PFSK-1 (cell line): ENCODE results near the gene EYA2.

Experiments
- FOXP2 ChIP-seq: optimal IDR thresholded peaks from 2 replicates; pipeline ENCODE3; 2011; ENCODE audit warnings: borderline replicate concordance, control low read depth, inconsistent platforms; ENCODE audit not compliant: insufficient read depth; ENCODE audit errors: extremely low read length, extremely low read depth
- POLR2AphosphoS5 ChIP-seq: IDR thresholded peaks from 2 replicates; pipeline ENCODE4 v1.6.1; 2012; ENCODE audit warnings: low read depth, mild to moderate bottlenecking, control low read depth, low read length, moderate library complexity
- REST ChIP-seq, 2 experiments: IDR thresholded peaks; 2 replicates each; pipeline versions ENCODE4 v1.6.1 to v1.8.0; 2011 to 2012; ENCODE audit warnings: low read depth in 2 of 2, low read length in 2 of 2, control low read depth in 1 of 2, inconsistent platforms in 1 of 2, mild to moderate bottlenecking in 1 of 2, moderate library complexity in 1 of 2; ENCODE audit not compliant: insufficient read depth in 1 of 2
- SIN3A ChIP-seq: IDR thresholded peaks from 2 replicates; pipeline ENCODE4 v1.6.1; 2012; ENCODE audit warnings: mild to moderate bottlenecking, low read length, moderate library complexity, borderline replicate concordance; ENCODE audit not compliant: insufficient read depth
- TAF1 ChIP-seq: IDR thresholded peaks from 2 replicates; pipeline ENCODE4 v1.6.1; 2012; ENCODE audit warnings: low read length, control low read depth, borderline replicate concordance; ENCODE audit not compliant: insufficient read depth

GRCh38 chr20:46849751-46850150, 44.9 kb upstream of the EYA2 start:
- TF ChIP-seq POLR2AphosphoS5 (no peak), REST (IDR thresholded peaks at IDR 0.05; ENCODE audit: insufficient read depth in 1 of 2, low read depth in 2 of 2, low read length in 2 of 2) (no peak), SIN3A (no peak), TAF1 (no peak), FOXP2 (no peak)
